Stimulated activated CD8-positive, alpha-beta memory T cell treated with anti-CD3 and anti-CD28 coated beads, Interleukin-2, amount 100 ng/mL, for 1 hour (primary cell): ENCODE measurements around the gene CBX2.
"Not testable (repeated sequence)": the region's sequence is repeated elsewhere in the genome, so short reads cannot be mapped to it uniquely, and the experiment has no call there.

Experiments used
- DNase-seq, 2 donors: peaks; one replicate each; pipeline ENCODE4 v3.0.0-alpha.2; 2020; ENCODE audit warnings: low read depth in 2 of 2

CBX2 gene

DNA sequence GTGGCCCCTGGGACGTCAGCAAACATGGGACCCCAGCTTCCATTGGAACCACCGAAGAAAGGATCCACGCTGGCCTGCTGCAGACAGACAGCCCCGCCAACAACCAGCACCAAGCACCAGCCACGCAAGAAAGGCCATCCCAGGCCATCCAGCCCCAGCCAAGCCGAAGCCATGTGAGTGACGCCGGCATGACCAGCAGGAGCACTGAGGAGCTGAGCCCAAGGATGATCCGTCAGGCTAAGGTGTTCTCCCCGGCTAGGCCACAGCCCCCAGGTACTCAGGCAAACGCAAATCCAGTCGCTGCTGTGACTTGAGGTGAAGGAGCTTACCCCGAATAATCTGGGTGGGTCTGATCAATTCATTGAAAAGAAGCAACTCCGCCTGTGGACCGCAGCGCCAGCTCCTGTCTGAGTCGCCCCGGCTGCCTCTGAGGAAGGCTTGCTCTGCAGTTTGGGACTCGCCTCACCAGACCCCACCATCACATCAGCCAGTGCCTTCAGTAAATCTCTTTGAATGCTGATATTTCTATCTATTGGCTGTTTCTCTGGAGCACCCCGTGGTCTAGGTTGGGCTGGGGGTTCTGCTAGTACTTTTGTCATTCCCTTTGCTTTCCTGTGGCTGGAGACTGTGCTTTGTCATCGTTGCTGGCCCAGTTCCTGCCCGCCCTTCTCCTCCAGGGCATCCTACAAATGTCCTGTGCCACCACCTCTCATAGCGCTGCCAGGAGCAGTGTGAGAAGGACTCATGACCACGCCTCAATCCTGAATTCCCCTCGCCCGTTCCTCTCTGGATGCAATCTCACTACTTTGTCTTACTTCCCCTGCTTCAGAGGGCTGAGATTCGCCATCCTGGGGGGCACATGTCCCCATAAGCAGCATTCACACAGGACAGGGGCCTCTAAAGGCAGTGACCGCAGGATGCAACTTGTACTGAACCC is 8.1 kb upstream of the CBX2 start:
- DNase-seq, result no peak

DNA sequence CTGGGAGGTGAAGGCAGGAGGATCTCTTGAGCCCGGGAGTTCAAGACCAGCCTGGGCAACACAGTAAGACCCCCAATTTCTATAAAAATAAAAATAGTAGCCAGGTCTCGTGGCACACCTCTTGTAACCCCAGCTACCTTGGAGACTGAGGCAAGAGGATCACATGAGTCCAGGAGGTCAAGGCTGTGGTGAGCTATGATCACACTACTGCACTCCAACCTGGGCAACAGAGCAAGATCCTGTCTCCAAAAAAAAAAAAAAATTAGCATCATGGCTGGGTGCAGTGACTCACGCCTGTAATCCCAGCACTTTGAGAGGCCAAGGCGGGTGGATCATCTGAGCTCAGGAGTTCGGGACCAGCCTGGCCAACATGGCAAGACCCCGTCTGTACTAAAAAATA is 6.7 kb upstream of the CBX2 start:
- DNase-seq, result no peak

DNA sequence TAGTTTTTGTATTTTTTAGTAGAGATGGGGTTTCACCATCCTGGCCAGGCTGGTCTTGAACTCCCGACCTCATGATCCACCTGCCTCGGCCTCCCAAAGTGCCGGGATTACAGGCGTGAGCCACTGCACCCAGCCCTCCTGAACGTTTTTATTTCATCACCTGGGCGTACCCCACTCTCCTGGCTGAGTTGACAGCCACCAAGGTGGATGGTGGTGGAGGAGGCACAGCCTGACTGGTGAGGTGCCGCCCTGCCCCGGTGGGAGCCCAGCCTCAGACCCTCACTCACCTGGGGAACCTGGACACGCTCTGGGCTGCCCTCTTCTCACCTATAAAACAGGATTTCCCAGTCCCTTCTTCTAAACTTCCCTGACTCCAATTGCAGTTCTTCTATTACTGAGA is 5.2 kb upstream of the CBX2 start:
- DNase-seq, result not testable (repeated sequence)

DNA sequence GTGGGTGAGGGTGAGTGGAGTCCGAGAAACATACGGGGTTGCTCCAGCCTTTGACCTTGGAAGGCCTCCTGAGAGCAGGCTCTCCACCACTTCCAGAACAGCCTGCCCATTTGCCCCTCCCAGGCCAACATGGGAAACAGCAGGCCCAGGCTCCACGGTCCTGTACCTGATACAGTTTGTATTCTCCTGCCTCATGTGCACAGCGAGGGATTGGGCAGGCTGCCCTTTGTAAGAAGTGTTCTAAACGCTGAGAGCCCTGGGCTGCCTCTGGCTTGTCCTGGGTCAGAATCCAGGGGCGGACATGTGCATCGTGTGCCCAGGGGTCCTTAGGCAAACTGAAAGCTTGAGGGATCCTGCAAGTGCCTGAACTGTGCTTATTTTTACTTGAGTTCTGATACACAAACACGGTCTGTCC is 3.4 kb upstream of the CBX2 start:
- DNase-seq, result no peak

DNA sequence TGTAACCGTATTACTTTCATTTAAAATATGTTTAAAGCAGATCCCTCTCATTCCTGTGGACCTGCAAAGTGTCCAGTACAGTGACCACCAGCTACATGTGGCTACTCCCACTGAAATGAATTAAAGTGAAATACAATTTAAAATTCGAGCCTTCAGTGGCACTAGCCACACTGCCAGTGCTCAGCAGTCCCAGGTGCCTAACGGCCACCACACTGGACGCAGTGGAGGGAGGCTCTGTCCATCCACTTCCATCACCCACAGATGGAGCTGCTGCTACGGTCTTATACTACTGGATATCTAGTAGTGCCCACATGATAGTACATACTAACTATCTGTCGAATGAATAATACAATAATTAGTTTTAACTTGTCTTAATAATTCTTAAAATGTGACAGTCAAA is 2.3 kb upstream of the CBX2 start:
- DNase-seq, result no peak

DNA sequence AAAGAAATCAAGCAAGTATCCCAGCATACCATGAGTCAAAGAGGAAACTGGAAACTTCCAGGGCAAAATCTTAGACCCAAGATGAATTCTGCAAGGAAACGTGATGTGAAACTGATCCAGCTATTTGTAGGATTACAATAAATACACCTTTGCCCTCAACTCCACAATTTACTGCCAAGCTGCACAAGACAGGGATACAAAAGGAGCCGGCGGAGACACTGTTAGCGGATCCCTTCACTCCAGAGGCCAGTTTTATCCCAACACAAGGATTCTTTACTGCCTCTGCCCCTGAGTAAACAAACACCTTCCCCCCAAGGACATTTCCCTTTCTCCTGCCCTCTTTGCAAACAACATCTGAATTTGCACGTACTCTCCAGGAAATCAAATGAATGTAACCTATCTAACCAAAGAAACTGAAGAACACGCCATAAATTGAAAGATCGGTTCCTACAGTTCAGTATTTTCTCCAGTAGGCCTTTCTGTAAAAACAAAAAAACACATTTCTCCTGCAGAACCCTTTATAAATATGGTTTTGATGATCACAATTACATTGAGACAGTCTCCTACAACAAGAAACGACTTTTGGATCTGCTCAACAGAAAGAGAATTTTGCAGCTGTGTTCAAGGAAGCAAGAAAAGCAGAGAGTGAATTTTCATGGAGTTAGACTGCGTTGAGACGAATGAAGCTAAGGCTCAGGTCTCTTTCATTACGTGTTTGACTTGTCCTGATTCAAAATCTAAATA is 1.4 kb upstream of the CBX2 start:
- DNase-seq, result no peak

DNA sequence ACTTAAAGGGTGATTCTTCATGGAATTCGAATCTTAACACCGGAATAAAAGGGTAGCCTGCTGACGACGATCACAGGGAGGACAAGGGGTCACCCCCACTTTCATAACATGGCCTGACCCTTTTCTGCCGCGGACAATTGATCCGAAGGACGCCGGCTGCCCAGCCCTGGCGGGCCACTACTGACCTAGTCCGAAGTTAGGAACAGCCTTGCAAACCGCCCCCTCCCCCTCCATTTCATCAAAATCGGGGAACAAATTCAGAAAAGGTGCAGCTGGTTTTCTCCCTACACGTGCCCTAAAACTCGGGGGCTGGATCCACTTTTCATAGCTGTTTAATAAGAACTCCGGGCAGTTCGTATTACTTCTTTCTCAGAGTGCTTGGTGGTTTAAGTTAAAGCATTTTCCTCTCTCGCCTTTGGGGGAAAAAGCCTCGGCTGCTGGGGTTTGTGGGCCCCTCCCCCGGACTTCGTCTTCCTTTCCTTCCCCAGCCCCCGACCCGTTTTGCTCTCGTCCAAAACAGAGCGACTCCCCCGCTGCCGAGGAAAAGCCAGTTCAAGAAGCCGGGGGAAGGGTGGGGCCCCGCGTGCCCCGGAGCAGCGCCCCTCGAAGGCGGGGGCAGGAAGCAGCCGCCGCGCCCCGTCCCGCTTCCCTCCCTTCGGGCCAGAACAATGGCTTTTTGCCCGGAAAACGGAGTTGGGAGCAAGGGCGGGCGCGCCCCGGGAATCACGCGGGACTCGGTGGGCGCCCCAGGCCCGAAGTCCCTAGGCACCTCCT is 641 bp upstream of the CBX2 start:
- no peak for DNase-seq

DNA sequence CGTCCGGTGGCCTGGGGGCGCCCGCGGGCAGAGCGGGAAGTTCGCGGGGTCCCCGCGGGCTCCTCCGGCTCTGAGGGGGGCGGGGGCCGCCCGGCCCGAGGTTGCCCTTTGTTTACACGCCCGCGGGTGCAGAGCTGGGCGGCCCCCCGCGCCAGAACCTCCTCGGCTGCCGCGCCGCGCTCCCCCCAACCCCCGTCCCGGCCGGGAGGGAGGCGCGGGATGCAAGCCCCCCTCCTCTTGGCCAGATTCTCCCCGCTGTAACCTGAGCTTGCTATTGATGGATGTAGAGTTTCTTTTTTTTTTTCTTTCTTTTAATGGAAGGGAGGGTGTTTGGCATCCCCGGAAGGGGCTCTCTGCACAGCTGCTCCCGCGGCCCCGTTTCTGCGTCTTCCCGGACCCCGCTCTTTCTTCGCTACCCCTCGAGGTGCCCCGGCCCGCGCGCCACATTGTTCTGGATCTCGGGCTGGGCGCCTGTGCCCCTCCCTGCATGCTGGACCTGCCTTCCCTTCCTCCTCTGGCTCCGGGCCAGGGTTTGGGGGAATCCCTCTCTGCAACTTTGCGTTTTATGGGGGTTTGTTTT is 646 bp downstream of the CBX2 start:
- DNase-seq, result no peak

DNA sequence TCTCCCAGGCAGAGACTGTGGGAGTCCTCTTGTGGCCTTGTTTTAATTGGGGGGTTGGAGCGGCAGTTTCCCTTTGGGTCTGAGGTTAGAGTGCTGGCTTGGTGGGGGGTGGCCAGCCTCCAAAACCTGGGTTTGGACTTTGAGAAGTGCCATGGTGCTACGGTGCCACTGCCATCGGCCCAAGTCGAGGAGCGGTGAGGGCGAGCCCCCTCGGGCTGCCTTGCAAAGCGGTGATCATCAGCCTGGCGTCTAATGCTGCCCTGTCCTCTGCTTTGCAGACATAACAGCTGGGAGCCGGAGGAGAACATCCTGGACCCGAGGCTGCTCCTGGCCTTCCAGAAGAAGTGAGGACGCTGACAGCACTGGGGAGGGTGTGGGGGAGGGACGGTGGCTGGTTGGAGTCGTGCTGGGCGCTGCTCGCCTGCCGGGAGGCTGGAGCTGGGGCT is 1.2 kb downstream of the CBX2 start:
- no peak for DNase-seq

DNA sequence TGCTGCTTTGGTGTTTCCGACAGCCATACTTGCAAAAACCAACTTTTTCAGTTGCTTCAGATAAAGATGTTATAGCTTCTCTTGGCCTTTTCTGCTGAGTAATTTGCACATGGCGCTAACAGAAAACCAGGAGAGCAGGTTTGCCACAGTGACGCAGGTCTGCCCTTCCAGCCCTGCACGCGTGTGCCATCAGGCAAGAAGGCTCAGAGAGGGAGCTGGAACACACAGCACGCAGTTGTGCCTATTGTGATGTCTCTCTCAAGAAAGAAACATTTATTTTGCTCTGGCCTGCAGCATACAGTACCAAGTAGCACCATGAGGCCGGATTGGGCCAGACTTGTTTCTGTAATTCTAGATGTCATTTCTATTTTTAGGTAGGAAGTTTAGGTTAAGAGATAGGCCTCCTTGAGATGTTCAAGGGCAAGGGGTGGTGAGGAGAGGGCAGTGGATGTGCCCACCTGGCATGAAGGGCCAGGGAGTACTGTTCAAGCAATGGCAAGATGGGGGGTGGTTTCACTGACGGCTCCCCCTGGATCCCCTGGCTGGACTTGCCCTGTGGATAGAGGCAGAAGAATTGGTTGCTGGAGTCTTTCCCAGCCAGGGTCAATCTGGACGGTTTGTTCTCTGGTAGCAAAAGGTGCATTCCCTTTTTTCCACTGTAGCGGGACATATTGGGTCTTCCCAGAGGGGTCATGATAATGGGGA is 1.9 kb downstream of the CBX2 start:
- DNase-seq, result no peak

DNA sequence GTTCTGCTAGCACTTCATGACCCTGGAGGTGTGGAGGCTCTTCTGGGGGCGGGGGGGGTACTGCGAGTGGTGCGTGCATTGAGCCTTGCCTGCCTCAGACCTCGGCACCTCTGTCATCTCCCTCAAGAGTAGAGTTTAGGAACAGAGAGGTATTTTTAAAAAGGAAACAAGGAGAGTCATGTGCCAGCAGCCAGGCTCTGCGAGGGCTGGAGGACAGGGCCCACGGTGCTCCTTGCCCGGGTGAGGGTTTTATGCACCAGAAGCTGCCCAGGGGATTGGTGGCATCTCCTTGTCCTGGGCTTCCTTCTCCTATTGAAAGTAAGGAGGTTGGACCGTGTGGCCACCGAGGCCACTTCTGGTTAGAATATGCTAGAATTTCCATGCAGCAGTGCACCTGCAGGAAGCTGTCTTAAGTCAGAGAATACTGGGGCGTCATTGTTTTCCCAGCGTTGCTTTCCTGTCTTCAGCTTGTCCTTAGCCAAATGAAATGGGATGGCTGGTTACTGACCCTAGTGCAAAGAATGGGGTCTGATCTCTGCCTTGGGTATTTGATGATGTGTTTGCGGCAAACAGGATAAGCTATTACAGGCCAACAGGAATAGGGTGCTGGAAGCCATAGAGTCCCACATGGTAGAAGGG is 3.2 kb downstream of the CBX2 start:
- no peak for DNase-seq

DNA sequence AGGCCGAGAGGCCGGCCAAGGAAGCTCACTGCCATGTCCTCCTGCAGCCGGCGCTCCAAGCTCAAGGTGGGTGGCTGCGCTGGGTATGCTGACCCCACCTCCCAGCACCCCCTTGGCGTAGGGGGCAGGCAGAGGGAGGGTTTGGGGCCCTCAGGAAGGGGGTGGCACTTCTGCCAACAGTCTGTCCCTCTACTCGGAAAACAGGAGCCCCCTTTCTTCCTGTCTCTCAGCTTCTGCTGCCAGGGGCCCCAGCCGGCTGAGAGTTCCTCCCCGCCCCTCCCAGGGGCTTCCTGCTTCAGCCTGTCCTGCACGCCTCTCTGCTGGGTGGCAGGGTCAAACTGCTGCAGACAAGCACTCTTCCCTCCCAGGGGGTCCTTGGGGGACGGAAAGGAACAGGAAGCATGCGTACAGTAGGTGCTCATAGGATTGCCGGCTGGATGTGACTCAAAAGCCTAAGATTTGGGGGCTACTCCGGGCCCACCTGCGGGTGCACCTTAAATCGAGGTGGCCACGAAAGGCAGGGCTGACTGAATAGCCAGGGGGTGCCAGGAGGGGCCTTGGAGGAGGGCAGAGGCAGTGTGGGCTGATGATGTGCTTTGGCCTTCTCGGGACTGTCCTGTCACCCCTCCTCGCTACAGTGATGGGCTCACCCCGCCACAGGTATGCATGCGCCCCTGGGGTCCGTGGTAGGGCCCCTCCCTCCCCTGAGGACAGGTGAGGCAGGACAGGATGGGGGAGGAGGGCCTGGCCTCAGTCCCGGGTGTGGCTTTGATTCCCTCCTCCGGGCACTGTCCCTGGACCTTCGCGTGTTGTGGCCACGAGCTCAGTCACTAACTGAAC is 4.0 kb downstream of the CBX2 start:
- DNase-seq, result no peak

DNA sequence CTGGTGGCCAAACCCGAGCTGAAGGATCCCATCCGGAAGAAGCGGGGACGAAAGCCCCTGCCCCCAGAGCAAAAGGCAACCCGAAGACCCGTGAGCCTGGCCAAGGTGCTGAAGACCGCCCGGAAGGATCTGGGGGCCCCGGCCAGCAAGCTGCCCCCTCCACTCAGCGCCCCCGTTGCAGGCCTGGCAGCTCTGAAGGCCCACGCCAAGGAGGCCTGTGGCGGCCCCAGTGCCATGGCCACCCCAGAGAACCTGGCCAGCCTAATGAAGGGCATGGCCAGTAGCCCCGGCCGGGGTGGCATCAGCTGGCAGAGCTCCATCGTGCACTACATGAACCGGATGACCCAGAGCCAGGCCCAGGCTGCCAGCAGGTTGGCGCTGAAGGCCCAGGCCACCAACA is 5.9 kb downstream of the CBX2 start:
- DNase-seq, result no peak

DNA sequence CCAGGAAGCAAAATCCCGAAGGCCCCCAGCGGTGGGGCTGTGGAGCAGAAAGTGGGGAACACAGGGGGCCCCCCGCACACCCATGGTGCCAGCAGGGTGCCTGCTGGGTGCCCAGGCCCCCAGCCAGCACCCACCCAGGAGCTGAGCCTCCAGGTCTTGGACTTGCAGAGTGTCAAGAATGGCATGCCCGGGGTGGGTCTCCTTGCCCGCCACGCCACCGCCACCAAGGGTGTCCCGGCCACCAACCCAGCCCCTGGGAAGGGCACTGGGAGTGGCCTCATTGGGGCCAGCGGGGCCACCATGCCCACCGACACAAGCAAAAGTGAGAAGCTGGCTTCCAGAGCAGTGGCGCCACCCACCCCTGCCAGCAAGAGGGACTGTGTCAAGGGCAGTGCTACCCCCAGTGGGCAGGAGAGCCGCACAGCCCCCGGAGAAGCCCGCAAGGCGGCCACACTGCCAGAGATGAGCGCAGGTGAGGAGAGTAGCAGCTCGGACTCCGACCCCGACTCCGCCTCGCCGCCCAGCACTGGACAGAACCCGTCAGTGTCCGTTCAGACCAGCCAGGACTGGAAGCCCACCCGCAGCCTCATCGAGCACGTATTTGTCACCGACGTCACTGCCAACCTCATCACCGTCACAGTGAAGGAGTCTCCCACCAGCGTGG is 6.5 kb downstream of the CBX2 start:
- DNase-seq, result no peak

DNA sequence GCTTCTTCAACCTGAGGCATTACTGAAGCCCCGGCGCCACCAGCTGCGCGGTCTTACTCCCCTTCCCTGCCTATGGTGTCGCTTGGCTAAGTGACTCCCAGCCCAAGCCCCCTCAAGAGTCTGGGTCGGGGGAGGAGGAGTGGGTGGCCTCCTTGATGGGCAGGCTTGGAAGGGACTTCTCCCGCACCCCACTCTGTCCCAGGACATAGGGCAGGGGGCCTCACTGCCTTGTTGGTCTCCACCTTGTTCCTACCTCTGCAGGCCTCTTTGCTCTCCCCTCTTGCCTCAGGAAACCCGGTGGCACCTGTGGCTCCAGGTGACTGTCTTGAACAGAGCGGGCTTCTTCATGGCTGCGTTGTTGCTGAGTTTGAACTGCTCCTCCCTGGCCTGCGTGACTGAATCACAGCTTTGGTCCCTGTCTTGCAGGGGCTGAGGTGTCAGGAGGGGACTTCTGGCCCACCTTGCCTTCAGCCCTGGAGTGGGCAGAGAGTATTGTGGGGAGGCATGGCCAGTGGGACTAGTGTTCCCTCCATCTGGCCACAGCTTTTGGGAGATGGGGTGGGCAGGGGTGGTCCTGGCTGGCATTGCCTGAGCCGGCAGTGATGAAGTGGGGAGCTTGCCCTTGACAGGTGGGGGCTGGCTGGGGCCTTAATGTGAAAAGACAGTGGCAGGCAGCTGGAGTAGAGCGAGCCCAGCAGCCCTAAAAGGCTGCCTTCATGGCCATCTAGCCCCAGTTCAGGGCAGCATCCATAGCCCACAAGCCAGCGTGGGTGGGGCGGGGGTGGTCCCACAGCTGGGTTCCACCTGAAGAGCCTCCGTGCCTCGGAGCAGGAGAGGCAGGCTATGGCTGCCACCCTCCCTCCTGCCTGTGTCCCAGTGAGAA is 7.3 kb downstream of the CBX2 start:
- no peak for DNase-seq

DNA sequence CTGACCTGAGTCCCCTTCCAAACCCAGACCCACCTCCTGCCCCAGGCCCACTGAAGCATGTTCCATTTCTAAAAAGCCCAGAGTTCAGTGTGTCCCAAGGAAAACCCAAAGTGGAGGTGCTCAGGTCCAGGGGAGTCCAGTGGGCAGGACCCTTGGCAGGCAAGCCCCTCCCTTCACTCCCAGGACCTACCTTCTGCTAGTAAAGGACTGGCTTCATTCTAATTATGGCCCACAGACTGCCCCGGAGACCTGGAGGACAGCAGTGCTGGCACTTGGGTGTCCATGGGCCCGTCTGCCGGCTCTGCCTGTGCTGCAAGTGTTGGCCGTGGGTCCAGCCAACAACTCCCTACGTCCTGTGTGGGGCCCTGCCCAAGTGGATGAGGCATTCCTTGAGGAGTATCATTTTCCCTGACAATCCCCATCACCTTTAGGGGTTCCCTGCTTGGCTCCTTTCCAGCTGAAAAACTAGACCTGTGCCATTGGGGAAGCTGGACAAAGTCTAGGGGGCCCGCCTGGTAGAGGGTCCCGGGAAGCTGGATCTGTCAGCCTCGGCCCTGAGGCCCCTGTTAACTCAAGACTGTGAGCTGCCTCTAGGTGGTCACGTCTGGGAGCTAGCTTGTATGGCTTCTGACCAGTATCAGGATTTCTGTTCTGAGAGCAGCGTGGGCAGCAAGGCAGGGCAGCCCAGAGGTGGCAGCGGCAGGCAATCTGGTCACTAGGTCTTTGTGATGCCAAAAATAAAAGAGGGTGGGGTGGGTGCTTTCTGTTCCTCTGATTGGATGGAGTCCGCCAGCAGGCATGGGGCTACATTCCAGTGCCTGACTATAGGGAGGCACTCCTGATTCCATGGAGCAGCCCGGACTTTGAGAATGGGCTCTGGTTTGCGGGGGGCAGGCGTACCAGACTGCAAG is 8.2 kb downstream of the CBX2 start:
- DNase-seq, result no peak
